GM21390 (cell line): ENCODE data around the gene TMC4.
"Not testable (repeated sequence)": the region's sequence is repeated elsewhere in the genome, so short reads cannot be mapped to it uniquely, and the experiment has no call there.

Source experiments
- ATAC-seq: cut with Tn5 transposase; IDR thresholded peaks from one replicate; pipeline ENCODE4 v1.9.1; 2021; ENCODE audit not compliant: unreplicated experiment

TMC4 gene

GRCh38 chr19:54204767-54205468 is 32.0 kb upstream of the TMC4 start:
- no peak for ATAC-seq

GRCh38 chr19:54203151-54203611 is 30.2 kb upstream of the TMC4 start:
- no peak for ATAC-seq

GRCh38 chr19:54201980-54202379 is 29.0 kb upstream of the TMC4 start:
- ATAC-seq = no peak

GRCh38 chr19:54201172-54201701 is 28.3 kb upstream of the TMC4 start:
- ATAC-seq = no peak

GRCh38 chr19:54199401-54199800 is 26.4 kb upstream of the TMC4 start:
- ATAC-seq = no peak

- no peak for ATAC-seq
Measured at GRCh38 chr19:54197121-54197520, 24.2 kb upstream of the TMC4 start.

GRCh38 chr19:54196536-54196935 is 23.6 kb upstream of the TMC4 start:
- no peak for ATAC-seq

GRCh38 chr19:54194463-54194862 is 21.5 kb upstream of the TMC4 start:
- ATAC-seq = not testable (repeated sequence)

- ATAC-seq = no peak
Measured at GRCh38 chr19:54193011-54193410, 20.1 kb upstream of the TMC4 start.

GRCh38 chr19:54191811-54192453 is 19.0 kb upstream of the TMC4 start:
- ATAC-seq = no peak

- peak; percentile 29 for ATAC-seq
Measured at GRCh38 chr19:54191011-54191810, 18.3 kb upstream of the TMC4 start, which contains the start of gene TSEN34. Gene TSEN34, plus strand, starts transcription at chr19:54191308. Its CDS starts 57 bp downstream, at chr19:54191365.

GRCh38 chr19:54190503-54191010 is 17.6 kb upstream of the TMC4 start:
- ATAC-seq = peak; percentile 51

GRCh38 chr19:54189735-54190502 is 17.0 kb upstream of the TMC4 start:
- ATAC-seq = peak; percentile 43

- peak; percentile 18 for ATAC-seq
Measured at GRCh38 chr19:54189145-54189734, 16.3 kb upstream of the TMC4 start, which contains the start of gene MBOAT7. Gene MBOAT7, minus strand, starts transcription at chr19:54189580. Its CDS starts 1,072 bp downstream, at chr19:54188508.

GRCh38 chr19:54188215-54188871 is 15.4 kb upstream of the TMC4 start:
- ATAC-seq = no peak

- ATAC-seq = no peak
Measured at GRCh38 chr19:54186934-54187381, 14.0 kb upstream of the TMC4 start.

- no peak for ATAC-seq
Measured at GRCh38 chr19:54186351-54186750, 13.4 kb upstream of the TMC4 start.

GRCh38 chr19:54183431-54183830 is 10.5 kb upstream of the TMC4 start:
- ATAC-seq = no peak

GRCh38 chr19:54181894-54182293 is 8.9 kb upstream of the TMC4 start:
- ATAC-seq = not testable (repeated sequence)
